ENCODE measurements around the gene ZNF423. TPM values are rescaled to one million over a fixed set of nuclear protein-coding genes. Genes with fewer than 3 reads are reported as not detected.

The ZNF423 gene
- total and polyA plus RNA-seq, 2 experiments from 2014 or later = 12.3 to 22.2 TPM

DNA sequence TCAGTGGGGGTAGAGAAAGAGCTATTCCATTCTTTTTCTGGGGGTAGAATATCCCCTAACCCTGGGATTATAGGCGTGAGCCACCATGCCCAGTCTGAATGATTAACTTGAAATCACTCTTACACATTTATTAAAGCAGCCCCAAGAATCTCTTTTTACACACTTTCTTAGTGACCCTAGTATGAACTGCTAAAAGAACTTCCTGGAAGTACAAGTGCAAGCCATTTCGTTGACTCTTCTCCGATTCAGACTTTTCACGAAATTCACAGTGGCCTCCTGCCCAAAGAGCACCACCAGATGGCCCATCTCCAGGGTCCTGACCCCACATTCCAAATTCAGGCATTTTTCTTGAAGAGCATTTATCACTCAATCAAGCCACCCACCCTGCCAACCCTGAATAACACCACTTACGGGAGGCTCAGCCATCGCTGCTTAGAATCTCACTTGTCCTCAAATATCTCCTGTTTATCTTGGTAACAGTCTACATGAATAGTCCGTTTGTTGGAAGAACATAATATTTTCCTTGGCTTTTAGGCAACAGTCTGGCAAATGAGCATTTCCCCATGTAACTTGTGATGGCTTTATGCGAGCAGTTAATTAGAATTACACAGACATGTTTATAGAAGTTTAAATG, 28.0 kb downstream of the ZNF423 start:
- Histone ChIP-seq H3K4me3 (no peak overlapping the region), H3K27me3 (no peaks in the 10 kb centered on the region), H3K4me1 (ENCODE audit: low read depth) (peaks cover 9% of the 10 kb centered on the region), H3K36me3 (no peaks in the 10 kb centered on the region), H3K9me3 (ENCODE audit: low read depth) (no peaks in the 10 kb centered on the region), H3K27ac (no peak overlapping the region)
- DNase-seq (ENCODE audit: low read depth in 1 of 2, low spot score in 1 of 2) = peak in 1 of 2 donors; percentile 38
- TF ChIP-seq, protein P1, sequence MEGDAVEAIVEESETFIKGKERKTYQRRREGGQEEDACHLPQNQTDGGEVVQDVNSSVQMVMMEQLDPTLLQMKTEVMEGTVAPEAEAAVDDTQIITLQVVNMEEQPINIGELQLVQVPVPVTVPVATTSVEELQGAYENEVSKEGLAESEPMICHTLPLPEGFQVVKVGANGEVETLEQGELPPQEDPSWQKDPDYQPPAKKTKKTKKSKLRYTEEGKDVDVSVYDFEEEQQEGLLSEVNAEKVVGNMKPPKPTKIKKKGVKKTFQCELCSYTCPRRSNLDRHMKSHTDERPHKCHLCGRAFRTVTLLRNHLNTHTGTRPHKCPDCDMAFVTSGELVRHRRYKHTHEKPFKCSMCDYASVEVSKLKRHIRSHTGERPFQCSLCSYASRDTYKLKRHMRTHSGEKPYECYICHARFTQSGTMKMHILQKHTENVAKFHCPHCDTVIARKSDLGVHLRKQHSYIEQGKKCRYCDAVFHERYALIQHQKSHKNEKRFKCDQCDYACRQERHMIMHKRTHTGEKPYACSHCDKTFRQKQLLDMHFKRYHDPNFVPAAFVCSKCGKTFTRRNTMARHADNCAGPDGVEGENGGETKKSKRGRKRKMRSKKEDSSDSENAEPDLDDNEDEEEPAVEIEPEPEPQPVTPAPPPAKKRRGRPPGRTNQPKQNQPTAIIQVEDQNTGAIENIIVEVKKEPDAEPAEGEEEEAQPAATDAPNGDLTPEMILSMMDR (IDR thresholded peaks at IDR 0.05; ENCODE audit: low read depth, low read length) = no peak

DNA sequence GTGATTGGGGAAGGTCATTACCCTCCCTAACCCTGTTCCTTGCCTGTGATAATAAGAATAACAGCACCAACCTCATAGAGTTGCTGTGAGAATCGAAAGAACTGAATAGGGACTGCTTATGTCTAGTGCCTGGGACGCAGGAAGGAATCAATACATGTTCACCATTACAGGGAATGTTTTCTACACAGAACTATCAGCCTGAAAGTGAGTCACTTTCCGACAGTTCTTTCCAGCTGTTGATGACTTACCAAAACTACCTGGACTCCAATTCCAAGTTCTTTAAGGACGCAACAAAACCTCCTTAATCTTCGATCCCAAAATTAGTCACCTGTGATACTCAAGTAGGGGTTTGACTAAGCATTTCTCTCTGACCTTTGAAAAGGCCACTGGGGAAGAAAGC, 29.4 kb downstream of the ZNF423 start:
- H3K27ac ChIP-seq = no peak overlapping the region

DNA sequence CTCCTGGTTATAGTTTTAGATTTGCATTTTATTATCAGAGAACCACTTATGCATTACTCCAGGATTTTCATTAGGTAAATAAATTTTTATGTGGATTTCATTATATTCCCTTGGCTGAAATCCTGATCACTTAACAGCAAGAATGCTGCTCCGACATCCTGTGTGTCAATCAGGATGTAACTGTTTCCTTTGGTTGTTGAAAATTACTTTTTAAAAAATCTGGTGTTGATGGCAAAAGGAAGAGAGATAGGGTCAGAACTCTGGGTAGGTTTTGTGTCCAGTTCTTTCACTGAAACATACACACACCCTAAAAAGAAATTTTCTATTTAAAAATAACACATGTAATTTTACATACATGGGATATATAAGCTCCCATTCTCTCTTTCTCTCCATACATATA, 30.9 kb downstream of the ZNF423 start:
- Histone ChIP-seq H3K27me3 (no peaks in the 10 kb centered on the region), H3K4me3 (no peak overlapping the region), H3K27ac (no peak overlapping the region), H3K9me3 (ENCODE audit: low read depth) (no peaks in the 10 kb centered on the region), H3K36me3 (no peaks in the 10 kb centered on the region), H3K4me1 (ENCODE audit: low read depth) (peaks cover 19% of the 10 kb centered on the region)
- TF ChIP-seq, protein P1 (IDR thresholded peaks at IDR 0.05; ENCODE audit: low read depth, low read length) = no peak
- no peak for DNase-seq (ENCODE audit: low read depth in 1 of 2, low spot score in 1 of 2)

More for the DNA sequence above, 29.4 kb downstream of the ZNF423 start:
- Histone ChIP-seq H3K27me3 (no peaks in the 10 kb centered on the region), H3K36me3 (no peaks in the 10 kb centered on the region), H3K4me3 (no peak overlapping the region), H3K9me3 (ENCODE audit: low read depth) (no peaks in the 10 kb centered on the region), H3K4me1 (ENCODE audit: low read depth) (peaks cover 12% of the 10 kb centered on the region)
- DNase-seq (ENCODE audit: low read depth in 1 of 2, low spot score in 1 of 2) = no peak
- TF ChIP-seq, protein P1 (IDR thresholded peaks at IDR 0.05; ENCODE audit: low read depth, low read length) = no peak

DNA sequence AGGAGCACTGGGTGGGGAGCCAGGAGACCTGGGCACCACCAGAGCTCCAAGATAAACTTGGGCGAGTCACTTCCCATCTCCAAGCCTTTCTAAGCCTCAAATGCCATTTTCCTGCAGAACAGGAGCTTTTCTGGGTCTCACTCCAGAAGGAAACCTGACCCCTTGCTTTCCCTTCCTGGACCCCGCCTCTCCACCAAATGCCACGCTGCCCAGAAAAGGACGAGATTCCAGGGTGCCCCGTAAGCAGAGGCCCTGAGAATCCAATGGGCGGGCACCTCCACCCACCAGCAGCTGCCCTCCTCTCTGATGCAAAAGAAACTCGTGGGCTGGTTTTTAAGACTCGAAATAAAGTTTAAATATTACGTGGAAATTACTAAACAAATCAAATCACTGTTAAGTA, 31.3 kb downstream of the ZNF423 start:
- TF ChIP-seq, protein P1 (IDR thresholded peaks at IDR 0.05; ENCODE audit: low read depth, low read length) = no peak
- no peak for DNase-seq (ENCODE audit: low read depth in 1 of 2, low spot score in 1 of 2)
- H3K9me3 ChIP-seq (ENCODE audit: low read depth) = no peaks in the 10 kb centered on the region
- H3K36me3 ChIP-seq = no peaks in the 10 kb centered on the region
- H3K4me1 ChIP-seq (ENCODE audit: low read depth) = peaks cover 19% of the 10 kb centered on the region
- H3K27ac ChIP-seq = no peak overlapping the region
- no peak overlapping the region for H3K4me3 ChIP-seq
- H3K27me3 ChIP-seq = no peaks in the 10 kb centered on the region

DNA sequence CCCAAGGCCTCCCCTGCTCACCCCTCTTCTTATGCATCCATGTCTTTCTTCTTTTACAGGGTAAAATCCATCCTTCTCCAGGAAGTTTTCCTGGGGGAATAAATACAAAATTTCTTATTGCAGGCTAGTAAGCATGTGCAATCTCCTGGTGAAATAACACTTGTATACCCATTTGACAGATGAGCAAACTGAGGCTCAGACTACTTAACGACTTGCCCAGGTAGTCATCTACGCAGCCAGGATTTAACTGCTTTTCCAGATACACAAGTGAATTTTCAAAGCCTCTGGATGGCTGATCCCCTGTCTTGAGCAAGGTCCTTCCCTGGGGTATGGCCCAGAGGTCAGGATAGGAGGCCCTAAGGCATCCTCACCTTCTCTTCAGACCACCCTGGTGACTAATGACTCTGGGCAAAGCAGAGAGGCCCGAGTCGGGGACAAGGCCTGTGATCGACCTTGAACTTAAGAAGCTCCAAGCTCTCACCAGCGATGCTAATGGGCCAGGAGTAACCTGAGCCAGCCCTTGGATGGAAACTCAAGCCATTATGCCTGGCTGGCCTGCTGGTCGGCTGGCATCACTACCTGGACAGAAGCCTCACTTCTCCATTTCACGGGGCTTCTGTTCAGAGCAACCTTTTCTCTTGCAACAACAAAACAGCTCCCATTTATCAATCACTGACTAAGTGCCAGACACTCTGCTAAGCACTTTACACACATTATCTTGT, 33.1 kb downstream of the ZNF423 start:
- Histone ChIP-seq H3K27me3 (no peaks in the 10 kb centered on the region), H3K9me3 (ENCODE audit: low read depth) (no peaks in the 10 kb centered on the region), H3K36me3 (no peaks in the 10 kb centered on the region), H3K4me1 (ENCODE audit: low read depth) (peaks cover 13% of the 10 kb centered on the region), H3K27ac (no peak overlapping the region), H3K4me3 (no peak overlapping the region)
- TF ChIP-seq, protein P1 (IDR thresholded peaks at IDR 0.05; ENCODE audit: low read depth, low read length) = no peak
- DNase-seq (ENCODE audit: low read depth in 1 of 2, low spot score in 1 of 2) = peak in 1 of 2 donors; percentile 24
